Testis (tissue), 2 donors: ENCODE results near the gene SEC24D.

ENCODE experiments used
- POLR2A ChIP-seq: fragments of 450-650 bp; IDR thresholded peaks from one replicate; pipeline ENCODE4 v1.6.1; 2017; ENCODE audit warnings: antibody characterized with exemption, mild to moderate bottlenecking, moderate library complexity
- TF ChIP-seq, protein P1 (sequence below), 3 experiments: fragments of 450-650 bp in 2 of 3; fragments of 200-600 bp in 1 of 3; sonication (generic) in 1 of 3; IDR thresholded peaks; one replicate each; pipeline ENCODE4 v1.5.1; 2016 to 2019; ENCODE audit warnings: antibody characterized with exemption in 3 of 3, mild to moderate bottlenecking in 2 of 3, moderate library complexity in 1 of 3

DNA sequence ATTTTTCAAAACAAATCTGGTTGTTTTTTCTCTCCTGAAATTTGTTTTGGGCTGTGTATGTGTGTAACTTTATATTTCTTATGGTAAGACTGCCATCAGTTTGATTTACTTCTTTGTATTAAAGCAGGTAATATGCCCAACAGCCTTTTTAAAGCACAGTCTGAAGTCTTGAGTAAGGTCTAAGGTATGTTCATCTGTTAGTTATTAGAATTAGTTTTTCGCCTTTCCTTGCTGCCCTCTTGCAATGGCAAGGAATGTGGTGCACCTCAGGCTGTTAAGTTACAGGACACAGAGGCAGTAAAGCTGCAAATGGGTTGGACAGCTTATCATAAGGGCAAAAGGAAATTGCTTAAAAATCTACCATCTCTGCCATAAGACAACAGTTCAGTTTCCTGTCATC, 79.0 kb downstream of the SEC24D start:
- TF ChIP-seq, protein P1, sequence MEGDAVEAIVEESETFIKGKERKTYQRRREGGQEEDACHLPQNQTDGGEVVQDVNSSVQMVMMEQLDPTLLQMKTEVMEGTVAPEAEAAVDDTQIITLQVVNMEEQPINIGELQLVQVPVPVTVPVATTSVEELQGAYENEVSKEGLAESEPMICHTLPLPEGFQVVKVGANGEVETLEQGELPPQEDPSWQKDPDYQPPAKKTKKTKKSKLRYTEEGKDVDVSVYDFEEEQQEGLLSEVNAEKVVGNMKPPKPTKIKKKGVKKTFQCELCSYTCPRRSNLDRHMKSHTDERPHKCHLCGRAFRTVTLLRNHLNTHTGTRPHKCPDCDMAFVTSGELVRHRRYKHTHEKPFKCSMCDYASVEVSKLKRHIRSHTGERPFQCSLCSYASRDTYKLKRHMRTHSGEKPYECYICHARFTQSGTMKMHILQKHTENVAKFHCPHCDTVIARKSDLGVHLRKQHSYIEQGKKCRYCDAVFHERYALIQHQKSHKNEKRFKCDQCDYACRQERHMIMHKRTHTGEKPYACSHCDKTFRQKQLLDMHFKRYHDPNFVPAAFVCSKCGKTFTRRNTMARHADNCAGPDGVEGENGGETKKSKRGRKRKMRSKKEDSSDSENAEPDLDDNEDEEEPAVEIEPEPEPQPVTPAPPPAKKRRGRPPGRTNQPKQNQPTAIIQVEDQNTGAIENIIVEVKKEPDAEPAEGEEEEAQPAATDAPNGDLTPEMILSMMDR (IDR thresholded peaks at IDR 0.05) = no peak
- TF ChIP-seq POLR2A = no peak
